GM21381 (cell line): ENCODE measurements around the gene PTGES3.
"Not testable (repeated sequence)": the region's sequence is repeated elsewhere in the genome, so short reads cannot be mapped to it uniquely, and the experiment has no call there.

Experiments used
- ATAC-seq: cut with Tn5 transposase; IDR thresholded peaks from one replicate; pipeline ENCODE4 v1.9.1; 2021; ENCODE audit warnings: mild to moderate bottlenecking, moderate library complexity; ENCODE audit not compliant: unreplicated experiment

Gene PTGES3

GRCh38 chr12:56658921-56659320, 29.2 kb downstream of the PTGES3 start:
- no peak for ATAC-seq

GRCh38 chr12:56657416-56658379, 30.4 kb downstream of the PTGES3 start:
- ATAC-seq = no peak

GRCh38 chr12:56653781-56654180, 34.3 kb downstream of the PTGES3 start:
- ATAC-seq = not testable (repeated sequence)

- not testable (repeated sequence) for ATAC-seq
Measured at GRCh38 chr12:56648023-56648422, 40.1 kb downstream of the PTGES3 start.

- peak; percentile 97 for ATAC-seq
Measured at GRCh38 chr12:56645717-56646446, 42.2 kb downstream of the PTGES3 start, which contains the start of gene ATP5F1B. Gene ATP5F1B (minus strand): TSS chr12:56645984. CDS start chr12:56645963, 21 bp downstream.

- no peak for ATAC-seq
Measured at GRCh38 chr12:56645201-56645716, 42.8 kb downstream of the PTGES3 start.

GRCh38 chr12:56644654-56645053, 43.4 kb downstream of the PTGES3 start:
- ATAC-seq = no peak

GRCh38 chr12:56641219-56641618, 46.9 kb downstream of the PTGES3 start:
- ATAC-seq = no peak

GRCh38 chr12:56637621-56638020, 50.5 kb downstream of the PTGES3 start:
- ATAC-seq = no peak

- ATAC-seq = peak; percentile 45
Measured at GRCh38 chr12:56636675-56637540, 51.2 kb downstream of the PTGES3 start.

GRCh38 chr12:56635806-56636674, 52.0 kb downstream of the PTGES3 start:
- ATAC-seq = peak; percentile 46

GRCh38 chr12:56634837-56635791, 53.0 kb downstream of the PTGES3 start:
- ATAC-seq = peak; percentile 35

- no peak for ATAC-seq
Measured at GRCh38 chr12:56634242-56634836, 53.7 kb downstream of the PTGES3 start.

GRCh38 chr12:56633468-56634241, 54.4 kb downstream of the PTGES3 start:
- ATAC-seq = no peak

- no peak for ATAC-seq
Measured at GRCh38 chr12:56632701-56633467, 55.2 kb downstream of the PTGES3 start.
